HG02943 (cell line): ENCODE measurements around the gene MANBA.
A peak's percentile ranks its signal among the peaks of the same experiment; 100 is the strongest.

ENCODE experiments used
- ATAC-seq: cut with Tn5 transposase; IDR thresholded peaks from one replicate; pipeline ENCODE4 v1.9.1; 2021; ENCODE audit warnings: mild to moderate bottlenecking, low read depth, moderate library complexity; ENCODE audit not compliant: unreplicated experiment

MANBA gene

GRCh38 chr4:102599455-102599854 lies 161.3 kb downstream of the MANBA start:
- no peak for ATAC-seq

- ATAC-seq = no peak
Measured at GRCh38 chr4:102598762-102599374, 161.9 kb downstream of the MANBA start.

- peak; percentile 75 for ATAC-seq
Measured at GRCh38 chr4:102598086-102598761, 162.5 kb downstream of the MANBA start.

- no peak for ATAC-seq
Measured at GRCh38 chr4:102596532-102596931, 164.2 kb downstream of the MANBA start.

- ATAC-seq = no peak
Measured at GRCh38 chr4:102594000-102594399, 166.8 kb downstream of the MANBA start.

- ATAC-seq = no peak
Measured at GRCh38 chr4:102593147-102593546, 167.6 kb downstream of the MANBA start.

GRCh38 chr4:102592256-102592655 lies 168.5 kb downstream of the MANBA start:
- ATAC-seq = no peak

- ATAC-seq = no peak
Measured at GRCh38 chr4:102589743-102590142, 171.0 kb downstream of the MANBA start.

- ATAC-seq = no peak
Measured at GRCh38 chr4:102586644-102587021, 174.1 kb downstream of the MANBA start.

- no peak for ATAC-seq
Measured at GRCh38 chr4:102586002-102586643, 174.6 kb downstream of the MANBA start.

- no peak for ATAC-seq
Measured at GRCh38 chr4:102585329-102585728, 175.4 kb downstream of the MANBA start.

GRCh38 chr4:102584091-102584490 lies 176.7 kb downstream of the MANBA start:
- no peak for ATAC-seq
